OCI-LY7 (cell line): ENCODE measurements around the gene ELMO1. TPM values are rescaled to one million over a fixed set of nuclear protein-coding genes. Genes with fewer than 3 reads are reported as not detected.

ENCODE experiments used
- BruUV-seq: library from RNA; stranded (reverse); fragments of 400-500 nt; replicated peaks from 2 replicates; lab custom pipeline; 2021; lab: Mats Ljungman, UMichigan
- CTCF ChIA-PET: fragments of 300-600 bp; sonication (Branson Sonifier 250); formaldehyde crosslinking; loops from one replicate; lab custom pipeline; 2022; ENCODE audit warnings: antibody characterized with exemption; ENCODE audit not compliant: unreplicated experiment; lab: Charles Lee
- POLR2A ChIA-PET: fragments of 300-600 bp; sonication (Branson Sonifier 250); formaldehyde crosslinking; loops from one replicate; lab custom pipeline; 2022; ENCODE audit warnings: antibody characterized with exemption; lab: Charles Lee
- DNase-seq: peaks from one replicate; pipeline ENCODE4 v3.0.0-alpha.2; 2015; ENCODE audit warnings: low spot score
- H2AFZ ChIP-seq: fragments of 200-600 bp; sonication (generic), shearing (Covaris generic); 2 replicates; pipeline ENCODE4 v1.6.1; 2014; ENCODE audit warnings: mild to moderate bottlenecking, antibody characterized with exemption, low read length, moderate library complexity
- H3K27ac ChIP-seq: fragments of 200-600 bp; sonication (generic); 2 replicates; pipeline ENCODE4 v1.5.1; 2014; ENCODE audit warnings: mixed run types, low read depth, mild to moderate bottlenecking, moderate library complexity, low read length, inconsistent platforms; ENCODE audit not compliant: poor library complexity, severe bottlenecking
- H3K36me3 ChIP-seq: fragments of 200-600 bp; sonication (generic); 2 replicates; pipeline ENCODE4 v1.6.1; 2014; ENCODE audit warnings: mild to moderate bottlenecking, antibody characterized with exemption, low read length, moderate library complexity, mixed read lengths; ENCODE audit not compliant: insufficient read depth
- H3K4me1 ChIP-seq: fragments of 200-600 bp; sonication (generic); 2 replicates; pipeline ENCODE4 v1.5.1; 2014; ENCODE audit warnings: mild to moderate bottlenecking, low read length; ENCODE audit not compliant: insufficient read depth, poor library complexity, severe bottlenecking
- H3K4me2 ChIP-seq: fragments of 200-600 bp; sonication (generic); 2 replicates; pipeline ENCODE4 v1.6.1; 2014; ENCODE audit warnings: mild to moderate bottlenecking, low read length
- H3K4me3 ChIP-seq: fragments of 200-600 bp; sonication (generic); 2 replicates; pipeline ENCODE4 v1.5.1; 2014; ENCODE audit warnings: mild to moderate bottlenecking, low read depth, low read length; ENCODE audit not compliant: poor library complexity, severe bottlenecking
- H3K79me2 ChIP-seq: fragments of 200-600 bp; sonication (generic); 2 replicates; pipeline ENCODE4 v1.6.1; 2016; ENCODE audit warnings: low read depth, mild to moderate bottlenecking, low read length, moderate library complexity, mixed read lengths; ENCODE audit not compliant: insufficient read depth
- H3K9me2 ChIP-seq: fragments of 200-600 bp; sonication (generic); 2 replicates; pipeline ENCODE4 v1.6.1; 2016; ENCODE audit warnings: mild to moderate bottlenecking, low read length, mixed read lengths; ENCODE audit not compliant: insufficient read depth
- H3K9me3 ChIP-seq: fragments of 200-600 bp; sonication (generic); 2 replicates; pipeline ENCODE4 v1.6.1; 2014; ENCODE audit warnings: mild to moderate bottlenecking, mixed run types, low read length, mixed read lengths
- H4K20me1 ChIP-seq: fragments of 200-600 bp; sonication (generic); 2 replicates; pipeline ENCODE4 v1.6.1; 2014; ENCODE audit warnings: mild to moderate bottlenecking, antibody characterized with exemption, low read length, moderate library complexity, mixed read lengths; ENCODE audit not compliant: insufficient read depth
- EZH2phosphoT487 ChIP-seq: fragments of 200-600 bp; sonication (generic); IDR thresholded peaks from 2 replicates; pipeline ENCODE4 v1.6.1; 2018; ENCODE audit warnings: low read depth, borderline replicate concordance, mild to moderate bottlenecking, mixed run types, antibody characterized with exemption, low read length, moderate library complexity, mixed read lengths
- intact Hi-C: fragments of 100-400 bp; cut with micrococcal nuclease; formaldehyde crosslinking; loops from one replicate; pipeline ENCODE4 v1.10.0; 2022; ENCODE audit not compliant: unreplicated experiment
- total RNA-seq, 2 experiments: library from RNA; depleted of rRNA in 1 of 2; stranded (reverse); fragments of >200 nt in 1 of 2; shearing (Covaris generic) in 1 of 2; gene quantifications; 2 replicates each; pipeline ENCODE4 v1.2.3, GENCODE V29; 2014 to 2022
- TF ChIP-seq, protein P1 (sequence below): fragments of 200-600 bp; sonication (generic); conservative IDR thresholded peaks from 2 replicates; pipeline ENCODE4 v1.5.1; 2014; ENCODE audit warnings: mild to moderate bottlenecking, antibody characterized with exemption, low read length, moderate library complexity, mixed read lengths

The ELMO1 gene
- total RNA-seq, 2 experiments from 2014 or later = 101 to 103 TPM

DNA sequence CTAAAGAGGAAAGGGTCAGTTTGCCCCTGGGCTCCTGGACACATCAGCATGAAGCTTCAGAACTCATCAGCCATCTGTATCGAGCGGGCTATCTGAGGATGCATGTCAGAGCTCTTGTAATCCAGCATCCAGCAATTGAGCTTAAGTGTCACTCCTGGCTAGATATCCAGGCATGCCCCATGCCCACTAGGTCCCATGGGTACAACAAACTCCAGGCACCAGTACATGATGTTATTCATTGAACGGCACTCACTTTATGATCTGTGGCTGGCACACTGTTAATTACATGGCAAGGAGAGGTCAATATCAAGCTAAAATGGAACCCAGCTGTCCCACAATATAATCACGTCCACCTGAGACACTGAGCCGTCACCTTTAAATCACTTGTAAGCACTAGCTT is 274.2 kb downstream of the ELMO1 start:
- POLR2A ChIA-PET = no interaction called here
- no peak overlapping the region for H2AFZ ChIP-seq
- no TSS peak for BruUV-seq
- no peak for DNase-seq
- H3K79me2 ChIP-seq = no peaks in the 10 kb centered on the region
- H3K9me3 ChIP-seq = no peaks in the 10 kb centered on the region
- CTCF ChIA-PET = no interaction called here
- no peaks in the 10 kb centered on the region for H3K4me1 ChIP-seq
- no peaks in the 10 kb centered on the region for H3K9me2 ChIP-seq
- H4K20me1 ChIP-seq = no peaks in the 10 kb centered on the region
- H3K36me3 ChIP-seq = peaks cover 43% of the 10 kb centered on the region
- no peak overlapping the region for H3K27ac ChIP-seq
- intact Hi-C loops = no loop called here
- no peak overlapping the region for H3K4me2 ChIP-seq
- H3K4me3 ChIP-seq = no peak overlapping the region
- TF ChIP-seq, protein P1, sequence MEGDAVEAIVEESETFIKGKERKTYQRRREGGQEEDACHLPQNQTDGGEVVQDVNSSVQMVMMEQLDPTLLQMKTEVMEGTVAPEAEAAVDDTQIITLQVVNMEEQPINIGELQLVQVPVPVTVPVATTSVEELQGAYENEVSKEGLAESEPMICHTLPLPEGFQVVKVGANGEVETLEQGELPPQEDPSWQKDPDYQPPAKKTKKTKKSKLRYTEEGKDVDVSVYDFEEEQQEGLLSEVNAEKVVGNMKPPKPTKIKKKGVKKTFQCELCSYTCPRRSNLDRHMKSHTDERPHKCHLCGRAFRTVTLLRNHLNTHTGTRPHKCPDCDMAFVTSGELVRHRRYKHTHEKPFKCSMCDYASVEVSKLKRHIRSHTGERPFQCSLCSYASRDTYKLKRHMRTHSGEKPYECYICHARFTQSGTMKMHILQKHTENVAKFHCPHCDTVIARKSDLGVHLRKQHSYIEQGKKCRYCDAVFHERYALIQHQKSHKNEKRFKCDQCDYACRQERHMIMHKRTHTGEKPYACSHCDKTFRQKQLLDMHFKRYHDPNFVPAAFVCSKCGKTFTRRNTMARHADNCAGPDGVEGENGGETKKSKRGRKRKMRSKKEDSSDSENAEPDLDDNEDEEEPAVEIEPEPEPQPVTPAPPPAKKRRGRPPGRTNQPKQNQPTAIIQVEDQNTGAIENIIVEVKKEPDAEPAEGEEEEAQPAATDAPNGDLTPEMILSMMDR = no peak
- no peak for TF ChIP-seq EZH2phosphoT487

DNA sequence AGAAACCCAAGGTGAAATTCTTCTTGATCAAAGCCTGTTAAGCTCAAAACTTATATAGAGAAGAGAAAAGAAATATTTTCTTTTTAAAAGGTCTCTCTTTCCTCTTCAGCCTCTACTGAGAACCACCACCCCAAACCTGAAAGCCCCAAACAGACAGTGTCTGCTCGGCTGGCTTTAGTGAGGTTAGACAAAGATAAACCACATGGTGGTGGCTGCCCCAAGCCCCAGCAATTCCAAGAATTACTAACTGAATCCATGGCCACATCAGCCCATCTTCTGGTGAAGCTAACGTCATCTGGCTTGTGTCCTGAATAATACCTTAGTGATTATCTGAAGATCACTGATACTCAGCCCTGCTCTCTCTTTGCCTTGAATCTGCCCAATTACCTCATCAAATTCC is 275.0 kb downstream of the ELMO1 start:
- intact Hi-C loops = no loop called here
- no peaks in the 10 kb centered on the region for H3K4me1 ChIP-seq
- no peaks in the 10 kb centered on the region for H3K9me2 ChIP-seq
- H3K36me3 ChIP-seq = peaks cover 43% of the 10 kb centered on the region
- no peak overlapping the region for H3K4me2 ChIP-seq
- no peak for DNase-seq
- no TSS peak for BruUV-seq
- no peak overlapping the region for H3K27ac ChIP-seq
- H4K20me1 ChIP-seq = no peaks in the 10 kb centered on the region
- no peaks in the 10 kb centered on the region for H3K79me2 ChIP-seq
- H3K4me3 ChIP-seq = no peak overlapping the region
- CTCF ChIA-PET = no interaction called here
- H2AFZ ChIP-seq = no peak overlapping the region
- TF ChIP-seq EZH2phosphoT487 = no peak
- TF ChIP-seq, protein P1 = no peak
- H3K9me3 ChIP-seq = no peaks in the 10 kb centered on the region
- POLR2A ChIA-PET = no interaction called here

DNA sequence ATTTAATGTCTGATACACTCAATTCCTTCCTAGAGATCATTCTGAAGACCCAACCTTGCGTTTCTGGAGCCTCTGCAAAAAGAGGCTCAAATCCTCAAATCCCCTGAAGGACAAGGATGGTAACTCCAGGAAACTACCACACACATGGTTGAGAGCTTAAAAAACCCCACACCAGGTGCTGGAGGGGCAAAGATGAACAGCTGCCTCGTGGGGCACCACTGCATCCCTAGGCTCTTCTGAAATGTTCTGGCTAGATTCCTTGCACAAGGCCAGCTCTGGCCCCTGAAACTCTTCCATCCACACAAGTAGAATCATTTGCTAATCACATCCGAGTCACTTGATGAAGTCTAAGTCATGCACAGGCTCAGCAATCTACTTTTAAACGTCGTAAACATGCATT is 286.6 kb downstream of the ELMO1 start:
- no TSS peak for BruUV-seq

More for the DNA sequence above, 286.6 kb downstream of the ELMO1 start:
- Histone ChIP-seq H4K20me1 (no peaks in the 10 kb centered on the region), H3K9me2 (no peaks in the 10 kb centered on the region), H2AFZ (no peak overlapping the region), H3K9me3 (no peaks in the 10 kb centered on the region), H3K36me3 (peaks cover 6% of the 10 kb centered on the region), H3K4me1 (no peaks in the 10 kb centered on the region), H3K27ac (no peak overlapping the region), H3K4me2 (no peak overlapping the region), H3K79me2 (no peaks in the 10 kb centered on the region), H3K4me3 (no peak overlapping the region)
- no peak for TF ChIP-seq EZH2phosphoT487
- TF ChIP-seq, protein P1 = no peak
- no peak for DNase-seq
- intact Hi-C loops = no loop called here
- ChIA-PET CTCF (no interaction called here), POLR2A (no interaction called here)
